IMR-90 (cell line): ENCODE data around the gene CMTM7. TPM values are rescaled to one million over a fixed set of nuclear protein-coding genes. Genes with fewer than 3 reads are reported as not detected.
A peak's percentile ranks its signal among the peaks of the same experiment; 100 is the strongest.

Source experiments
- ATAC-seq: fragments of 200-7000 bp; cut with Tn5 transposase; 2 replicates; pipeline ENCODE4 v1.9.1; 2020; ENCODE audit warnings: low read depth, mild to moderate bottlenecking, moderate library complexity
- BruUV-seq: library from RNA; stranded (reverse); fragments of 400-500 nt; replicated peaks from 2 replicates; lab custom pipeline; 2021; lab: Mats Ljungman, UMichigan
- CTCF ChIA-PET: fragments of 300-600 bp; formaldehyde crosslinking; extraction: SDS; loops from one replicate; lab custom pipeline; 2021; ENCODE audit warnings: antibody characterized with exemption; lab: Yijun Ruan, JAX
- POLR2A ChIA-PET: fragments of 300-600 bp; sonication (Branson Sonifier 250); formaldehyde crosslinking; loops from one replicate; lab custom pipeline; 2022; ENCODE audit warnings: antibody characterized with exemption; ENCODE audit not compliant: unreplicated experiment; lab: Charles Lee
- DNase-seq: peaks from one replicate; pipeline ENCODE4 v3.0.0; 2013
- H2AFZ ChIP-seq: replicated peaks from 2 replicates; pipeline ENCODE3; 2013; ENCODE audit warnings: low read length, mild to moderate bottlenecking; ENCODE audit not compliant: poor library complexity
- H2AK5ac ChIP-seq: 2 replicates; pipeline ENCODE4 v1.6.1; 2013; ENCODE audit warnings: low read depth, low read length, inconsistent platforms
- H2AK9ac ChIP-seq: replicated peaks from 2 replicates; pipeline ENCODE3; 2013; ENCODE audit warnings: mild to moderate bottlenecking, low read depth, low read length, moderate library complexity; ENCODE audit not compliant: poor library complexity
- H2BK120ac ChIP-seq: 2 replicates; pipeline ENCODE4 v1.6.1; 2013; ENCODE audit warnings: low read depth, low read length, inconsistent platforms
- H2BK15ac ChIP-seq: 3 replicates; pipeline ENCODE4 v1.6.1; 2013; ENCODE audit warnings: low read depth, low read length, inconsistent platforms
- H2BK20ac ChIP-seq: 2 replicates; pipeline ENCODE4 v1.6.1; 2013; ENCODE audit warnings: low read depth, mild to moderate bottlenecking, inconsistent platforms, low read length, moderate library complexity
- H2BK5ac ChIP-seq: 2 replicates; pipeline ENCODE4 v1.6.1; 2013; ENCODE audit warnings: mild to moderate bottlenecking, low read depth, low read length, inconsistent platforms; ENCODE audit not compliant: poor library complexity, severe bottlenecking
- H3K14ac ChIP-seq: replicated peaks from 2 replicates; pipeline ENCODE4 v1.6.1; 2013; ENCODE audit warnings: low read depth, low read length, inconsistent platforms
- H3K18ac ChIP-seq: 2 replicates; pipeline ENCODE4 v1.6.1; 2013; ENCODE audit warnings: low read depth, low read length, control low read depth
- H3K23ac ChIP-seq: 2 replicates; pipeline ENCODE4 v1.6.1; 2013; ENCODE audit warnings: low read depth, low read length, inconsistent platforms
- H3K27ac ChIP-seq: 2 replicates; pipeline ENCODE4 v1.5.1; 2013; ENCODE audit warnings: mild to moderate bottlenecking, control low read depth, low read length; ENCODE audit not compliant: insufficient read depth
- H3K27me3 ChIP-seq: 2 replicates; pipeline ENCODE4 v1.6.1; 2013; ENCODE audit warnings: low read length; ENCODE audit not compliant: control insufficient read depth, insufficient read depth
- H3K36me3 ChIP-seq: 2 replicates; pipeline ENCODE4 v1.6.1; 2013; ENCODE audit warnings: low read length, mixed read lengths; ENCODE audit not compliant: control insufficient read depth, insufficient read depth
- H3K4ac ChIP-seq: 2 replicates; pipeline ENCODE4 v1.6.1; 2013; ENCODE audit warnings: low read depth, low read length, inconsistent platforms
- H3K4me1 ChIP-seq: 2 replicates; pipeline ENCODE4 v1.6.1; 2013; ENCODE audit warnings: low read length, mixed read lengths; ENCODE audit not compliant: control insufficient read depth, insufficient read depth
- H3K4me2 ChIP-seq: 2 replicates; pipeline ENCODE4 v1.6.1; 2013; ENCODE audit warnings: low read depth, mild to moderate bottlenecking, control low read depth, low read length, moderate library complexity
- H3K4me3 ChIP-seq: 2 replicates; pipeline ENCODE4 v1.5.1; 2013; ENCODE audit warnings: low read depth, mild to moderate bottlenecking, control low read depth, low read length, moderate library complexity; ENCODE audit not compliant: insufficient read depth
- H3K56ac ChIP-seq: 2 replicates; pipeline ENCODE4 v1.6.1; 2013; ENCODE audit warnings: low read length, inconsistent platforms; ENCODE audit not compliant: insufficient read depth; ENCODE audit errors: extremely low read depth
- H3K79me1 ChIP-seq, 2 experiments: 2 replicates each; pipeline ENCODE4 v1.6.1; 2013; ENCODE audit warnings: low read length in 2 of 2, inconsistent platforms in 1 of 2, low read depth in 1 of 2
- H3K9ac ChIP-seq: 2 replicates; pipeline ENCODE4 v1.6.1; 2013; ENCODE audit warnings: low read depth, low read length, control low read depth
- H3K9me1 ChIP-seq: 2 replicates; pipeline ENCODE4 v1.6.1; 2013; ENCODE audit warnings: low read length, inconsistent platforms; ENCODE audit not compliant: insufficient read depth
- H3K9me3 ChIP-seq: 2 replicates; pipeline ENCODE4 v1.6.1; 2013; ENCODE audit warnings: low read length; ENCODE audit not compliant: control insufficient read depth, insufficient read depth
- H4K20me1 ChIP-seq: 2 replicates; pipeline ENCODE4 v1.6.1; 2013; ENCODE audit warnings: low read length, inconsistent platforms; ENCODE audit not compliant: insufficient read depth
- H4K5ac ChIP-seq: 2 replicates; pipeline ENCODE4 v1.6.1; 2013; ENCODE audit warnings: mild to moderate bottlenecking, low read depth, low read length, control low read depth
- H4K8ac ChIP-seq, 2 experiments: 2 replicates each; pipeline ENCODE4 v1.6.1; 2013; ENCODE audit warnings: low read depth in 2 of 2, low read length in 2 of 2, control low read depth in 1 of 2, inconsistent platforms in 1 of 2
- H4K91ac ChIP-seq: 2 replicates; pipeline ENCODE4 v1.6.1; 2013; ENCODE audit warnings: low read depth, low read length, inconsistent platforms; ENCODE audit not compliant: insufficient read depth
- BHLHE40 ChIP-seq: fragments of 150-350 bp; IDR thresholded peaks from 2 replicates; pipeline ENCODE4 v1.6.1; 2016; ENCODE audit warnings: mild to moderate bottlenecking, low read depth, low read length
- CEBPB ChIP-seq: IDR thresholded peaks from 2 replicates; pipeline ENCODE4 v1.6.1; 2012; ENCODE audit warnings: low read depth, low read length, improper control_type of control experiment
- CHD1 ChIP-seq: IDR thresholded peaks from 2 replicates; pipeline ENCODE4 v1.6.1; 2012; ENCODE audit warnings: low read depth, low read length, improper control_type of control experiment
- MAFK ChIP-seq: IDR thresholded peaks from 2 replicates; pipeline ENCODE4 v1.6.1; 2012; ENCODE audit warnings: low read depth, low read length, improper control_type of control experiment
- MAZ ChIP-seq: IDR thresholded peaks from 2 replicates; pipeline ENCODE4 v1.6.1; 2012; ENCODE audit warnings: low read depth, mild to moderate bottlenecking, low read length, improper control_type of control experiment, moderate library complexity, borderline replicate concordance
- NFE2L2 ChIP-seq: fragments of 150-350 bp; IDR thresholded peaks from 2 replicates; pipeline ENCODE4 v1.6.1; 2016; ENCODE audit warnings: low read depth, mild to moderate bottlenecking, low read length
- POLR2A ChIP-seq: IDR thresholded peaks from 2 replicates; pipeline ENCODE4 v1.6.1; 2012; ENCODE audit warnings: mild to moderate bottlenecking, low read depth, low read length
- RCOR1 ChIP-seq: IDR thresholded peaks from 2 replicates; pipeline ENCODE4 v1.6.1; 2012; ENCODE audit warnings: mild to moderate bottlenecking, low read length, improper control_type of control experiment; ENCODE audit not compliant: insufficient replicate concordance
- RFX5 ChIP-seq: IDR thresholded peaks from 2 replicates; pipeline ENCODE4 v1.8.0; 2012; ENCODE audit warnings: low read depth, mild to moderate bottlenecking, low read length, moderate library complexity
- SMC3 ChIP-seq: fragments of 150-350 bp; IDR thresholded peaks from 2 replicates; pipeline ENCODE4 v1.6.1; 2016; ENCODE audit warnings: low read depth, mild to moderate bottlenecking, antibody characterized with exemption, low read length, moderate library complexity
- WGBS, 2 experiments: methylation state at CpG; one replicate each; pipeline versions ENCODE4 v1.1.5 to v1.1.7; 2013; ENCODE audit warnings: missing lambda C conversion rate in 2 of 2; ENCODE audit not compliant: insufficient read length in 1 of 2; ENCODE audit errors: extremely low coverage in 2 of 2; 5-methylcytosine and 5-hydroxymethylcytosine counted together
- dilution Hi-C: fragments of 300-500 bp; cut with HindIII; formaldehyde crosslinking; loops from one replicate; pipeline ENCODE4 v1.14.3; 2018; ENCODE audit warnings: low sequenced_read_pairs; ENCODE audit not compliant: unreplicated experiment
- in situ Hi-C: fragments of 300-500 bp; cut with MboI; formaldehyde crosslinking; loops from 3 replicates; pipeline ENCODE4 v1.14.3; 2019; ENCODE audit warnings: low sequenced_read_pairs, inconsistent platforms, mixed read lengths
- intact Hi-C: fragments of 100-400 bp; cut with micrococcal nuclease; formaldehyde crosslinking; loops from 2 replicates; pipeline ENCODE4 v1.10.0; 2022
- polyA plus RNA-seq, 3 experiments: library from polyadenylated mRNA; depleted of rRNA; stranded (reverse); fragments of >200 nt; gene quantifications; 2 replicates each; pipeline ENCODE4 v1.2.3, GENCODE V29; 2012; ENCODE audit warnings: low replicate concordance in 1 of 3
- total RNA-seq: library from RNA; depleted of rRNA; stranded (reverse); fragments of >200 nt; gene quantifications from 2 replicates; pipeline ENCODE4 v1.2.3, GENCODE V29; 2012
- TF ChIP-seq, protein P1 (sequence below): conservative IDR thresholded peaks from 2 replicates; pipeline ENCODE4 v1.5.1; 2012; ENCODE audit warnings: mild to moderate bottlenecking, low read depth, low read length, improper control_type of control experiment

CMTM7 gene
- total and polyA plus RNA-seq, 2 of the 4 experiments (the other 2 are of a cell fraction): 3.4 to 31.4 TPM

DNA sequence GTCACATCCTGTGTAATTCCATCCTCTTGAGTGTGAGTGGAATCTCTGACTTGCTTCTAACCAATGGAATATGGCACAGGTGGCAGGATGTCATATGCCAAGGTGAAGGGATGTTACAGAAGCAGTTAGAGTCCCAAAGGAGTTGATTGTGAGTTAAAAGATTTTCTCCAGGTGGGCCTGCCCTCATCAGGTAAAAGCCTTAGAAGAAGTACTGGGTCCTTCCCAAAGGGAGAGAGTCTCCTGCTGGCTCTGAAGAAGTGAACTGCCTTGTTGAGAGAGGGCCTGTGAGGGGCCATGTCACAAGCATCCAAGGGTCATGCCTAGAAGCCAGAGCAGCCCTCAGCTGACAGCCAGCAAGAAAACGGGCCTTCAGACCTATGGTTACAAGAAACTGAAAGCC is 13.1 kb downstream of the CMTM7 start:
- H3K56ac ChIP-seq: no peak overlapping the region
- no peak overlapping the region for H3K9ac ChIP-seq
- no peaks in the 10 kb centered on the region for H3K27me3 ChIP-seq
- in situ Hi-C loops: no loop called here
- no peak overlapping the region for H3K4ac ChIP-seq
- dilution Hi-C loops: no loop called here
- DNase-seq: no peak
- H3K23ac ChIP-seq: no peak overlapping the region
- no peak overlapping the region for H2BK20ac ChIP-seq
- peak overlapping the region; percentile 45 for H2AK9ac ChIP-seq
- 100% methylated on average over 1 of the region's 1 CpG; no CpG with 5 or more reads in 1 of the 2 experiments for WGBS, 2 experiments
- TF ChIP-seq MAZ (no peak), MAFK (no peak), CEBPB (no peak), SMC3 (no peak), POLR2A (no peak), RFX5 (no peak), NFE2L2 (no peak), RCOR1 (no peak), BHLHE40 (no peak), CHD1 (no peak)
- TF ChIP-seq, protein P1, sequence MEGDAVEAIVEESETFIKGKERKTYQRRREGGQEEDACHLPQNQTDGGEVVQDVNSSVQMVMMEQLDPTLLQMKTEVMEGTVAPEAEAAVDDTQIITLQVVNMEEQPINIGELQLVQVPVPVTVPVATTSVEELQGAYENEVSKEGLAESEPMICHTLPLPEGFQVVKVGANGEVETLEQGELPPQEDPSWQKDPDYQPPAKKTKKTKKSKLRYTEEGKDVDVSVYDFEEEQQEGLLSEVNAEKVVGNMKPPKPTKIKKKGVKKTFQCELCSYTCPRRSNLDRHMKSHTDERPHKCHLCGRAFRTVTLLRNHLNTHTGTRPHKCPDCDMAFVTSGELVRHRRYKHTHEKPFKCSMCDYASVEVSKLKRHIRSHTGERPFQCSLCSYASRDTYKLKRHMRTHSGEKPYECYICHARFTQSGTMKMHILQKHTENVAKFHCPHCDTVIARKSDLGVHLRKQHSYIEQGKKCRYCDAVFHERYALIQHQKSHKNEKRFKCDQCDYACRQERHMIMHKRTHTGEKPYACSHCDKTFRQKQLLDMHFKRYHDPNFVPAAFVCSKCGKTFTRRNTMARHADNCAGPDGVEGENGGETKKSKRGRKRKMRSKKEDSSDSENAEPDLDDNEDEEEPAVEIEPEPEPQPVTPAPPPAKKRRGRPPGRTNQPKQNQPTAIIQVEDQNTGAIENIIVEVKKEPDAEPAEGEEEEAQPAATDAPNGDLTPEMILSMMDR: no peak
- H4K20me1 ChIP-seq: no peaks in the 10 kb centered on the region
- H2BK5ac ChIP-seq: no peak overlapping the region
- H3K18ac ChIP-seq: no peak overlapping the region; the same call in 1 of the 2 replicates
- H3K4me2 ChIP-seq: no peak overlapping the region
- no peaks in the 10 kb centered on the region for H3K9me3 ChIP-seq
- no peaks in the 10 kb centered on the region for H3K36me3 ChIP-seq
- CTCF ChIA-PET: no interaction called here
- no peak overlapping the region for H2BK15ac ChIP-seq
- no peak overlapping the region for H2AK5ac ChIP-seq
- no TSS peak for BruUV-seq
- H4K5ac ChIP-seq: no peak overlapping the region
- H3K4me1 ChIP-seq: peaks cover 5% of the 10 kb centered on the region
- peaks cover 6% of the 10 kb centered on the region for H3K9me1 ChIP-seq
- no peak overlapping the region for H4K8ac ChIP-seq
- H3K4me3 ChIP-seq: no peak overlapping the region
- POLR2A ChIA-PET: no interaction called here
- intact Hi-C loops: loop anchor here (5.0 kb wide), 1 partner anchor 48 kb away; no protein-coding TSS in a partner anchor
- H3K14ac ChIP-seq: no peak overlapping the region
- no peak overlapping the region for H3K27ac ChIP-seq
- H3K79me1 ChIP-seq: peaks cover 15 to 44% of the 10 kb centered on the region in 2 experiments
- ATAC-seq: no peak
- H2BK120ac ChIP-seq: no peak overlapping the region
- H2AFZ ChIP-seq: no peak overlapping the region
- H4K91ac ChIP-seq: no peak overlapping the region
